ENCODE data around the gene PIF1. TPM values are rescaled to one million over a fixed set of nuclear protein-coding genes. Genes with fewer than 3 reads are reported as not detected.

Gene PIF1
- total RNA-seq, 1 donor from 2014 or later = 5.5 TPM

GRCh38 chr15:64783796-64784195, 41.7 kb downstream of the PIF1 start:
- Mint-ChIP-seq H3K36me3 (ENCODE audit: low read depth) (no peaks in the 10 kb centered on the region), H3K4me1 (peaks cover 13% of the 10 kb centered on the region), H3K4me3 (no peak overlapping the region), H3K9me3 (no peaks in the 10 kb centered on the region), H3K27ac (no peak overlapping the region), H3K27me3 (peaks cover 3% of the 10 kb centered on the region)
- DNase-seq (no peak), ATAC-seq (ENCODE audit: low read depth) (no peak)
- TF ChIP-seq CTCF (IDR thresholded peaks at IDR 0.05) = no peak
- intact Hi-C loops (cut with micrococcal nuclease) = no loop called here
- ChIA-PET POLR2A (no interaction called here), CTCF (interaction anchor here (1.0 to 1.2 kb wide), 2 partner anchors 26 to 56 kb away, joined by 3 to 5 read pairs; no protein-coding TSS in a partner anchor)

- H3K27ac Mint-ChIP-seq = no peak overlapping the region
- CTCF ChIA-PET = no interaction called here
- intact Hi-C loops (cut with micrococcal nuclease) = no loop called here
- H3K9me3 Mint-ChIP-seq = no peaks in the 10 kb centered on the region
- H3K36me3 Mint-ChIP-seq (ENCODE audit: low read depth) = no peaks in the 10 kb centered on the region
- DNase-seq (no peak), ATAC-seq (ENCODE audit: low read depth) (no peak)
- peaks cover 3% of the 10 kb centered on the region for H3K27me3 Mint-ChIP-seq
- no peak for TF ChIP-seq CTCF (IDR thresholded peaks at IDR 0.05)
- peaks cover 13% of the 10 kb centered on the region for H3K4me1 Mint-ChIP-seq
- POLR2A ChIA-PET = no interaction called here
- H3K4me3 Mint-ChIP-seq = no peak overlapping the region
These were observed 42.7 kb downstream of the PIF1 start for GRCh38 chr15:64782751-64783150.

- ChIA-PET POLR2A (no interaction called here), CTCF (no interaction called here)
- peaks cover 13% of the 10 kb centered on the region for H3K4me1 Mint-ChIP-seq
- H3K27ac Mint-ChIP-seq = no peak overlapping the region
- H3K27me3 Mint-ChIP-seq = peaks cover 6% of the 10 kb centered on the region
- no peak for TF ChIP-seq CTCF (IDR thresholded peaks at IDR 0.05)
- H3K36me3 Mint-ChIP-seq (ENCODE audit: low read depth) = no peaks in the 10 kb centered on the region
- no peak overlapping the region for H3K4me3 Mint-ChIP-seq
- intact Hi-C loops (cut with micrococcal nuclease) = no loop called here
- no peaks in the 10 kb centered on the region for H3K9me3 Mint-ChIP-seq
- no peak for ATAC-seq (ENCODE audit: low read depth)
- no peak for DNase-seq
These were observed 44.1 kb downstream of the PIF1 start for GRCh38 chr15:64781299-64781698.

- Mint-ChIP-seq H3K27ac (no peak overlapping the region), H3K4me1 (peaks cover 15% of the 10 kb centered on the region), H3K27me3 (peaks cover 6% of the 10 kb centered on the region), H3K9me3 (no peaks in the 10 kb centered on the region), H3K36me3 (ENCODE audit: low read depth) (no peaks in the 10 kb centered on the region), H3K4me3 (no peak overlapping the region)
- intact Hi-C loops (cut with micrococcal nuclease) = no loop called here
- no peak for TF ChIP-seq CTCF (IDR thresholded peaks at IDR 0.05)
- POLR2A ChIA-PET = no interaction called here
- CTCF ChIA-PET = interaction anchor here (0.8 kb wide), 1 partner anchor 29 kb away, joined by 3 read pairs; no protein-coding TSS in a partner anchor
- DNase-seq = no peak
- ATAC-seq (ENCODE audit: low read depth) = no peak
These were observed 44.8 kb downstream of the PIF1 start for GRCh38 chr15:64780600-64781156.

- H3K9me3 Mint-ChIP-seq = no peaks in the 10 kb centered on the region
- no peak for TF ChIP-seq CTCF (IDR thresholded peaks at IDR 0.05)
- H3K4me3 Mint-ChIP-seq = no peak overlapping the region
- no peak overlapping the region for H3K27ac Mint-ChIP-seq
- peaks cover 9% of the 10 kb centered on the region for H3K4me1 Mint-ChIP-seq
- ChIA-PET POLR2A (no interaction called here), CTCF (no interaction called here)
- DNase-seq = no peak
- H3K27me3 Mint-ChIP-seq = peaks cover 6% of the 10 kb centered on the region
- intact Hi-C loops (cut with micrococcal nuclease) = no loop called here
- H3K36me3 Mint-ChIP-seq (ENCODE audit: low read depth) = no peaks in the 10 kb centered on the region
- ATAC-seq (ENCODE audit: low read depth) = no peak
These were observed 45.8 kb downstream of the PIF1 start for GRCh38 chr15:64779630-64780029.
